Peyer's patch (tissue), 4 donors: ENCODE results near the gene DDAH1. TPM values are rescaled to one million over a fixed set of nuclear protein-coding genes. Genes with fewer than 3 reads are reported as not detected.

Experiments
- DNase-seq, 3 donors: peaks; one replicate each; pipeline ENCODE4 v3.0.0-alpha.2; 2017 to 2019
- H3K27ac ChIP-seq, 4 donors: fragments of 200-600 bp; sonication (generic); one replicate each; pipeline ENCODE4 v1.5.1; 2016 to 2019
- H3K27me3 ChIP-seq, 2 donors: fragments of 200-600 bp; sonication (generic); one replicate each; pipeline ENCODE4 v1.5.1; 2019
- H3K36me3 ChIP-seq, 3 donors: fragments of 200-600 bp; sonication (generic); one replicate each; pipeline ENCODE4 v1.5.1; 2016 to 2019
- H3K4me1 ChIP-seq, 4 donors: fragments of 200-600 bp; sonication (generic); one replicate each; pipeline ENCODE4 v1.5.1; 2016 to 2019
- H3K4me3 ChIP-seq, 4 donors: fragments of 200-600 bp; sonication (generic); 1 replicate in 3 of 4; 2 replicates in 1 of 4; pipeline ENCODE4 v1.5.1; 2016 to 2019; ENCODE audit warnings: mild to moderate bottlenecking in 1 of 4
- H3K9me3 ChIP-seq, 4 donors: fragments of 200-600 bp; sonication (generic); one replicate each; pipeline ENCODE4 v1.5.1; 2016 to 2019; ENCODE audit warnings: mild to moderate bottlenecking in 1 of 4
- POLR2A ChIP-seq, 2 donors: fragments of 450-650 bp; IDR thresholded peaks; one replicate each; pipeline ENCODE4 v1.5.1; 2017; ENCODE audit warnings: antibody characterized with exemption in 2 of 2, mild to moderate bottlenecking in 2 of 2, moderate library complexity in 2 of 2
- total RNA-seq, 4 donors: library from RNA; depleted of rRNA; stranded (reverse); fragments of >200 nt; gene quantifications; one replicate each; pipeline ENCODE4 v1.1.0, GENCODE V29; 2016
- TF ChIP-seq, protein P1 (sequence below), 6 experiments: fragments of 450-650 bp in 4 of 6; fragments of 200-600 bp in 2 of 6; sonication (generic) in 1 of 6; IDR thresholded peaks; one replicate each; pipeline ENCODE4 v1.5.1; 2017 to 2019; ENCODE audit warnings: antibody characterized with exemption in 6 of 6, mild to moderate bottlenecking in 3 of 6, moderate library complexity in 1 of 6

Gene DDAH1
- total RNA-seq, 4 donors from 2014 or later, result 40.8 to 60.2 (median 51.2) TPM

DNA sequence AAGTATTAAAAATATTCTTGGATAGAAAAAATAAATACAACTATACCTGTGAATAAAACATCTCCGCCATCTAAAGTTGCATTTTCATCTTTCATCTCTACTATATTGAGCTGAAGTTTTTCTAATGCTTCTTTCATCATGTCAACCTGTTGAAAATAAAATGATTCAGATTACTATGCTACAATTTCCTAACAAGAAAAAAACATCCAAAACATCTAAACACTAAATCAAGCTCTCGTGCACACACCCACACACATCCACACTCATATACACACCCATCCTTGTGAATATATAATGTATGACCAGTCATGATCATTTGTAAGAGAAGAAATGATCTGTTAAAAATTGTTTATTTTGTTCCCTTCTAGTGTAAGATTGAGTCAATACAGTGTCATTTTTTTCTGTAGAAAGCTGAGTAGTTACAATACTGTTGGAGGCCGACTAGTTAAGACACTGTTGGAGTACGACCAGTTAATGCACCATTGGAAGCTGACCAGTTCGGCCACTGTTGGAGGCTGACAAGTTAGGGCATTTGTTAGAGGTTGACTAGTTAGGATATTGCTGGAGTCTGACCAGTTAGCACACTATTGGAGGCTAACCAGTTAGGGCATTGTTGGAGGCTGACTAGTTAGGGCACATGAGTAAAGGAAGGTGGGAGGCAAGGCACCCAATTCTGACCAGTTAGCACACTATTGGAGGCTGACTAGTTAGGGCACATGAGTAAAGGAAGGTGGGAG is 106.1 kb downstream of the DDAH1 start:
- Histone ChIP-seq H3K4me1 (no peaks in the 10 kb centered on the region), H3K9me3 (no peaks in the 10 kb centered on the region), H3K27ac (no peak overlapping the region), H3K36me3 (no peaks in the 10 kb centered on the region), H3K4me3 (no peak overlapping the region), H3K27me3 (no peaks in the 10 kb centered on the region)
- TF ChIP-seq, protein P1, sequence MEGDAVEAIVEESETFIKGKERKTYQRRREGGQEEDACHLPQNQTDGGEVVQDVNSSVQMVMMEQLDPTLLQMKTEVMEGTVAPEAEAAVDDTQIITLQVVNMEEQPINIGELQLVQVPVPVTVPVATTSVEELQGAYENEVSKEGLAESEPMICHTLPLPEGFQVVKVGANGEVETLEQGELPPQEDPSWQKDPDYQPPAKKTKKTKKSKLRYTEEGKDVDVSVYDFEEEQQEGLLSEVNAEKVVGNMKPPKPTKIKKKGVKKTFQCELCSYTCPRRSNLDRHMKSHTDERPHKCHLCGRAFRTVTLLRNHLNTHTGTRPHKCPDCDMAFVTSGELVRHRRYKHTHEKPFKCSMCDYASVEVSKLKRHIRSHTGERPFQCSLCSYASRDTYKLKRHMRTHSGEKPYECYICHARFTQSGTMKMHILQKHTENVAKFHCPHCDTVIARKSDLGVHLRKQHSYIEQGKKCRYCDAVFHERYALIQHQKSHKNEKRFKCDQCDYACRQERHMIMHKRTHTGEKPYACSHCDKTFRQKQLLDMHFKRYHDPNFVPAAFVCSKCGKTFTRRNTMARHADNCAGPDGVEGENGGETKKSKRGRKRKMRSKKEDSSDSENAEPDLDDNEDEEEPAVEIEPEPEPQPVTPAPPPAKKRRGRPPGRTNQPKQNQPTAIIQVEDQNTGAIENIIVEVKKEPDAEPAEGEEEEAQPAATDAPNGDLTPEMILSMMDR (IDR thresholded peaks at IDR 0.05), result no peak
- DNase-seq, result no peak

DNA sequence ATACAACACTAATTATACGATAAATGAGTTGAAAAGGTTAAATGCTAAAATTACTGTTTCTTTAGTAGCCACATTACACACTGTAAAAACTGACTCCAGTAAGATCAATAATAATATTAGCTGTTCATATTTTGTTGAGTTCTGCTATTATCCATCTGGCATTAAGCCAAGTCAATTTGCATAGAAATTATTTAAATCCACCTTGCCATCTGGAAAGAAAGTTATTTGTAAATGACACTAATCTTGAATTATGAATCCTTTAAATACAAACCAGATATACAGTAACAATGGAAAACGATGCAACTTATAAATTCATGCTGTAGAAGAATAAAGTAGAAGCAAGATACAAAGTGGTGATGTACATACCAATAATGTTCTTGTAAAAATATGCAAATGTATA is 107.1 kb downstream of the DDAH1 start:
- TF ChIP-seq POLR2A (IDR thresholded peaks at IDR 0.05), result no peak
- TF ChIP-seq, protein P1 (IDR thresholded peaks at IDR 0.05), result no peak
- no peaks in the 10 kb centered on the region for H3K9me3 ChIP-seq
- H3K27ac ChIP-seq, result no peak overlapping the region
- no peak overlapping the region for H3K4me3 ChIP-seq
- no peaks in the 10 kb centered on the region for H3K4me1 ChIP-seq
- no peaks in the 10 kb centered on the region for H3K27me3 ChIP-seq
- no peaks in the 10 kb centered on the region for H3K36me3 ChIP-seq
- no peak for DNase-seq

DNA sequence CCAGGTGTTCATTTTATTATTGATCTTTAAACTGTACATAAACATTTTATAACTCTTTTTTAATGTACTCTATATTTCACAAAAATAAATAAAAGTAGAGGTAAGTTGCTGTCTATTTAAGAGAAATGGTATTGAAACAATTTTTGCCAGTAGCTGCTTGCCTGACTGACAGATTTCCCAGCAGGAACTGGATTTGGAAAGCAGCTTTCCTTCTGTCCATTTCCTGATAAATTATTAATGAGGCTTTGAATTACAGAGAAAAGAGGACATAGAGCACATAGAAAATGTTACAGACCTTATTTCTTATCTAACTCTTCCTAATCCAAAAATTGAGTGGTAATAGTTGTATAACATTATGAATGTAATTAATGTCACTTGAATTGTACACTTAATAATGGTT is 108.8 kb downstream of the DDAH1 start:
- no peaks in the 10 kb centered on the region for H3K27me3 ChIP-seq
- no peak overlapping the region for H3K4me3 ChIP-seq
- TF ChIP-seq POLR2A (IDR thresholded peaks at IDR 0.05), result no peak
- TF ChIP-seq, protein P1 (IDR thresholded peaks at IDR 0.05), result no peak
- no peaks in the 10 kb centered on the region for H3K9me3 ChIP-seq
- no peaks in the 10 kb centered on the region for H3K4me1 ChIP-seq
- no peak overlapping the region for H3K27ac ChIP-seq
- no peak for DNase-seq
- H3K36me3 ChIP-seq, result no peaks in the 10 kb centered on the region

DNA sequence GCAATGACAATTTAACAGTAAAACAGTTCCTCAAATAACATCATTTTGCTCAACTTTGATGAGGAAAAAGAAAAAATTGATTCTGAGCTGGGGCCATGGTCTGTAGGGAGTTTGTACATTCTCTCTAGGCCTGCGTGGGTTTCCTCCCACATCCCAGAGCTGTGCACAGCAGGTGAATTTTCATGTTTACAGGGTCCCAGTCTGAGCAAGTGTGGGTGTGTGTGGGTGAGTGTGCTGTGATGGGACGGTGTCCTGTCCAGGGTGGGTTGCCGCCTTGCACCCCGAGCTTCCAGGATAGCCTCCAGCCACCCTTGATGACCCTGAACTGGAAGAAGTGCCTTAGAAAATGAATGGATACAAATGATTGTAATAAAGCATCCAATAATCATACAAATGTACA is 112.9 kb downstream of the DDAH1 start:
- TF ChIP-seq, protein P1 (IDR thresholded peaks at IDR 0.05), result no peak
- TF ChIP-seq POLR2A (IDR thresholded peaks at IDR 0.05), result no peak
- no peak overlapping the region for H3K4me3 ChIP-seq
- H3K9me3 ChIP-seq, result no peaks in the 10 kb centered on the region
- no peaks in the 10 kb centered on the region for H3K4me1 ChIP-seq
- peaks cover 0 to 11% (median 0%) of the 10 kb centered on the region in 3 donors for H3K36me3 ChIP-seq
- H3K27me3 ChIP-seq, result no peaks in the 10 kb centered on the region
- no peak for DNase-seq
- no peak overlapping the region for H3K27ac ChIP-seq

DNA sequence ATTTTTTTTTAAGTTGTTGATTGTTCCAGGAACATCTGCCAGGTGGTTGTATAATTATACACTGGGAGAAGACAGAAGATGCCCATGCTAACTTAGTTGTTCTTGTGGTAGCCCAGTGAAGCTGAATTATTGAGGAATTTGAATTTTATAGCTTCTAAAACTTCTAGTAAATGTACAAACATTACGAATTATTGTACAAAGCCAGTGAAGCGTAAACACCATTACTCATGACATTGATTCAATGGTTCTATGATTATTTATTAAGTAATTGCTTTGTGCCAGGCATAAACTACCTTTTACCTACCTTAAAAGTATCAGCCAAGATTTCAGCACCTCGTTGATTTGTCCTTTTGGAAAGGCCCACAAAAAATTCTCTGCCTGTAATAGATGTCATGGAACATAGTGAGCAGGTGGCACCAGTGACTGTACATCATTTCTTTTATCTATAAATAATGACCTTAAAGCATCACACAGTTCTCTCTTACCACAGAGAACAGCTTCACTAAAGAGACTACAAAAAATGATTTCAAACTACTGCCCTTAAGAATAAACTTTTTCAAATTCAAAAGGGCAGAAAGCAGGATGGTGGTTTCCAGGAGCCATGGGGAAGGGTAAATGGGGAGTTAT is 113.6 kb downstream of the DDAH1 start:
- Histone ChIP-seq H3K27ac (no peak overlapping the region), H3K36me3 (peaks cover 0 to 11% (median 0%) of the 10 kb centered on the region in 3 donors), H3K4me3 (no peak overlapping the region), H3K9me3 (no peaks in the 10 kb centered on the region), H3K4me1 (no peaks in the 10 kb centered on the region), H3K27me3 (no peaks in the 10 kb centered on the region)
- TF ChIP-seq, protein P1 (IDR thresholded peaks at IDR 0.05), result no peak
- no peak for TF ChIP-seq POLR2A (IDR thresholded peaks at IDR 0.05)
- no peak for DNase-seq
